Stimulated activated CD4-positive, alpha-beta T cell treated with anti-CD3 and anti-CD28 coated beads, Interleukin-4, amount 100 ng/mL, for 1 hour (primary cell): Measurements from ENCODE around the gene ADORA3.

ENCODE experiments used
- DNase-seq: peaks from one replicate; pipeline ENCODE4 v3.0.0-alpha.2; 2020

ADORA3 gene

GRCh38 chr1:111507411-111508201 is 4.2 kb upstream of the ADORA3 start:
- peak; percentile 44 for DNase-seq

DNA sequence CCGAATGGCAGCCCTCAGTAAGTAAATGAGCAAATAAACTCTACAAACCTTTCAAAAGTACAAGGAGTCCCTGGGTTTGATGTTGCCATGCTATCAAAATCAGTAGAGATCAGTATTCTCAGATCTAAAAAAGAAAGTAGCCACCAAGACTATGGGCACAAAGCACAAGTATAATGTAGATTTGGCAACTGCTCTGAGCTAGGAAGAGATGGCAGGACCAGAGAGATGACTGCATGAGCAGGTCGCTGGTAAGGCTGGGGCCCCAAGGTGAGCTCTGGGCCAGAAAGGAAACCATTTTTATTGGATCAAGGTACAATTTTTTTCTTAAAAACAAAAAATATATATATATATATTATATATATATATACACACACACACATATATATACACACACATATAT is 3.1 kb upstream of the ADORA3 start:
- DNase-seq: no peak

DNA sequence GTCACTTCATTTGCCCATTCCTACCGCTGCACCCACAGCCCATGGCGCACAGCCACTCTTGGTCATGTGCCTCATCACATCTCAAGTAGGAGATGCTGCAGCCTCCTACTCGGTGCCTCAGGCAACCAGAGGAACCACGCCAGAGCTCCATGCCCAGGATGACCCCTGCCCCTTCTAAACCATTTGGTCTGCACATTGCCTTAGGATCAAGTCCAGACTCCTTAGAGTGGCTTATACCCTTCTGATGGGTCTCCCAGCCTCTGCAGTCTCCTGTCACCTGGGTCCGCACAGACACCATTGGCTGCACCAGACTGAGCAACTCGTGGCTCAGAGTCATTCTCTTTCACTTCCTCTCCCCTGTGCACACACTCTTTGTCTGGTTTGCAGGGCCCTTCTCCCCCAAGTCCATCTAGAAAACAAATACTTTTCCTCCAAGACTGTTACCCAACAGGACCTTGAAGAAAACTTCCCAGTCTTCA is 2.2 kb upstream of the ADORA3 start:
- peak; percentile 14 for DNase-seq

DNA sequence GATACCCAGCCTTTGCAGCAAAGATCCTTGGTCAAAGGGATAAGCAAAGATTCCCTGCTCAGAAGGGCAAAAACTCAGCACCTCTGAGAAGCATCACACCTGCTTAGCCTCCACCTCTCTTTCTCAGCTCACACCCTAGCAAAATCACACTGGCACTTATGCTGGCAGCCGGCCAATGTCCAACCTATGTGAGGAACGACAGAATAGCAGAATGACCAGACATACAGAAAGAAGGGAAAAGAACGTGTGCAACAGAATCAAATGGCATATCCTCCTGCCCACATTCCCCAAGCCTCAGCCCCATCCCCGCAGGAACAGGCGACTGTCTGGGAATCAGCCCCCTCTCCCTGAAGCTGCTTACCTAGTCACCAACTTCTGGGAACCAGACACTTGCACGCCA is 664 bp upstream of the ADORA3 start:
- no peak for DNase-seq

DNA sequence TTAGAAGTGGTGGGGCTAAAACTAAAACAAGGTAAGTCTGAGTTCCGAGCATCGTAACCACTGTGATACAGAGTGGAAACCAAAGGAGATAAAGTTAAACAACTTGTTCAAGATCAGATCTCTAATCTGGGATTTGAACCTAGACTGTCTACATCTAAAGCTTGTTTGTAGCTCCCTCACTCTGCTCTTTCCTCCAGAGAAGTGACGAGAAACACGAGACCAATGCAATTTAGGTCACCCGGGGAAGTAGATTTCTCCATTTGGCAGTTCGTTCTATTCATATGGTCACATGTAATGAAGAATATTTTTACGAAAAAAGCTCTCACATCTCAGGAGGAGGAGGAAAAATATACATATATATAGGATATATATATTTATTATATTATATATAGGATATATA is 1.8 kb downstream of the ADORA3 start:
- no peak for DNase-seq

- no peak for DNase-seq
Observed at GRCh38 chr1:111499026-111499785, 4.2 kb downstream of the ADORA3 start.

- no peak for DNase-seq
Observed at GRCh38 chr1:111497592-111497991, 5.8 kb downstream of the ADORA3 start.

- no peak for DNase-seq
Observed at GRCh38 chr1:111496398-111496797, 7.0 kb downstream of the ADORA3 start.

- no peak for DNase-seq
Observed at GRCh38 chr1:111491070-111491469, 12.4 kb downstream of the ADORA3 start.

- DNase-seq: no peak
Observed at GRCh38 chr1:111490220-111490619, 13.2 kb downstream of the ADORA3 start.

GRCh38 chr1:111489604-111490003 is 13.8 kb downstream of the ADORA3 start:
- no peak for DNase-seq

GRCh38 chr1:111488669-111489068 is 14.8 kb downstream of the ADORA3 start:
- no peak for DNase-seq

- no peak for DNase-seq
Observed at GRCh38 chr1:111487133-111487532, 16.3 kb downstream of the ADORA3 start.

GRCh38 chr1:111486431-111486830 is 17.0 kb downstream of the ADORA3 start:
- DNase-seq: no peak

DNA sequence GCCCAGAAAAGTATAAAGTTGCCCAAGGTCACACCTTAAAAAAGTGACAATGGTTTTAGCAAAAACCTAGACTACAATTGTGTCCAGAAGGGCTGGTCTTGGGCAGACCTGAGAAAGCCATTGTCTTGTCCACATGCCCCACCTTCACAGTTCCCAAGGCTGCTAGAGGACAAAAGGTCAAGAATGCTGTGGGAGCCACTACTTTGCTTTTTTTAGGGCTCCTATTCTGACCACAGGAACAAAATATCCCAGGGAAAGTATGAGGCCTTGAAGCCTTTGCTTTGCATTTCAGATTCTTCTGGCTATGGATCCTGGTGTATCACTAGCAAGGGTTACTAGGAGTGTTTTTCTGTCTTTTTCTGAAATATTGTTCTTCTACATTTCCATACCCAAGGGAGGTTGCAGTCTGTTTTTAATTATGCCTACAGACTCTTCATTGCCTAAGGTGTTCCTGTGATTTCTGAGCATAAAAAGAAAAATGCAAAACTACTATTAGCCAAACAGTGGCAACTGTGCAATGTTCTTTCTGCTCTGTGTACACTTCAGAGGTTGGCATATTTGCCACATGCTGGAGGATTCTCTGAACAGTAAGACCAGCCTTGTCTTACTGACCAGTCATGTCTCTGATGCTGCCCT is 18.9 kb downstream of the ADORA3 start:
- no peak for DNase-seq

DNA sequence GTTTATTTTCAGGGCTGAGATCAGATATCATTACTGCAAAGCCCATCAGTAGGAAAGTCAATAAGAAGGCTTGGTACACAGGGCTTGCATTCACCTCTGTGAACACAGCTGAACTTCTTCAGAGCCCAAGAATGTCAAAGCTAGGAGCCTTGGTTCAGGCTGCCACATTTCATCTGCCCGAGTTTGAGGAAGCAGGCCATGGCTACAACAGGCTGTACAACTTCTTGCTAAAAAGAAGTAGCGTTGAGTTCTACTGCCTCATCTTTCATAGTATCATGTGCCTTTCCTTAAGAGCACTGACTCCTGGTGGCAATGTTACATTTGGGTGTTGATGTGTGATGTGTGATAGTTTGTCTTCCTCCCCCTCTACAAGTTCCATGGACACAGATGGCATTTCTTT is 19.6 kb downstream of the ADORA3 start:
- DNase-seq: no peak

GRCh38 chr1:111483166-111483565 is 20.3 kb downstream of the ADORA3 start:
- DNase-seq: no peak

- peak; percentile 61 for DNase-seq
Observed at GRCh38 chr1:111481387-111482221, 21.8 kb downstream of the ADORA3 start.

DNA sequence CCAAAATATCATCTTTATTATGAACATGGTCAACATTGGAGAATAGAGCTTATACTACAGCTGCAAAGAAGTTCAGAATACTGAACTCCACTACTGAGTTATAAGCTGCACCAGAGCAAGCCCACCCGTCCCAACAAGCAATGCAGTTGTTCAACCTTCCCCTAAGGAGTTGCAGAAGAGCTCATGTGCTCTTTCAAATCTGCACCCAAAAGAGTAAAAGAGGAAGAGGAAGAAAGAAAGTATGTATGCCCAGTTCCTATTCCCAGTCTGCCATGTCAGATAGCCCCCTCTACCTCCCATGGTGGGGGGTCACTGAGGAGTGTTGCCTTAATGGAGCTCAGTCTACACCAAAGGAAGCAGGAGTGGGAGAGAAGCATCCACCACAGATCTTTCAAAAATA is 22.8 kb downstream of the ADORA3 start:
- DNase-seq: no peak

DNA sequence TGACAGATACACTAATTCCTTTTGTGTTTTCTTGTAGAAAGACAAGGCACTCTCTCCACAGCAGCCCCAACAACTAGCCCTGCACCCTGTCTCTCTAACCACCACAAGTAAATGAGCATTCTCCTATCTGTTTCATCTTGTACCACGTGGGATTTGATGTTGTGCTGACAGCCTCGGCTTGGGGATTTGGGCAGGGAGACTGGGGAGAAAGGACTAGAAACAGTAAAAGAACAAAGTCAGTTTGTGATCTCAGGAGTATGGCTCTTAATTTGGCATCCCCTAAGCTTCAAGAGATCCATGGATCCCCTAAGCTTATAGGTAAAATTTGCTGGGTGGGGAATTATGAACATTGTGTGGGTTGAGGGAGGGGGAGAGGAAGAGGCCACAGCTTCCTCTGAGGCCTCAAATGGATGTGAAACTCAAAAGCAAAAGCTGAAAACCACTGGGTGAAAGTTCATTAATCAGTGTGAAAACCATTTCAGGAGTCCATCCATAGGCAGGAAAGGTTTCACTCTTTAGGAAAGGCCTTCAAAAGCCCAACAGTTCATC is 26.6 kb downstream of the ADORA3 start:
- DNase-seq: peak; percentile 11

- no peak for DNase-seq
Observed at GRCh38 chr1:111476214-111476613, 27.2 kb downstream of the ADORA3 start.

DNA sequence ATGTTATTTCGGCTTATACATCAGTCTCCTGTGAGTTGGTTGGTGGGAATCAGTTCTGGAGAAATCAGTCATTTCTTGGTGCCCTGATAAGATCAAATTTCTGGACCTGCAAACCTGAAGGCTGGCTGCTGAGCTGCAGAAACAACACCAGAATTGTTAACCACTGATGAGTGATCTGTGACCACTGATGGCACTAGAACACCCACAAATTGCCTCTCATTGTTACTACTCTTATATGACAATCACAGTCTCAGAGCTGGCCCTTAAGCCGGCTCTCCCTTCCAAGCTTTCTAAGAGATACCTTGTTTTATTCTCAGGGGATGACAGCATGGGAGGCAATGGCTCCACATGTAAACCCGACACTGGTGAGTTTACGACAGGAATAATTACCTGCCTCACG is 27.7 kb downstream of the ADORA3 start:
- DNase-seq: no peak

DNA sequence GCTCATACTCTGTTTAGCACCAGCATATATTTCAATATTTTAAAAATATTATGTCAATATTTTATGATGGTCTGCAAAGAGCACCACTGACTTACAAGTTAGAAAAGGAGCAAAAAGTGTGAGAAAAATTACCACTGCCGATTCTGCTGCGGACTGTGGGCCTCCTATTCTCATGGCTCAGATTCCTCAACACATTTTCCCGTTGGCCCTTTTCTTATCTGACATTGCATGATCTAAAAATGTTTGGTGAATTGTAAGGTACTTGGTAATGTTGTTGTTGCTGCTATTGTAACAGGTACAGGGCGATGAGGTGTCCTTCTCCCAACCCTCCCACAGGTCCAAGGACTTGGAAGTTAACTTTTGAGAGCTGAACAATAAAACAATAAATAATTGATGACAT is 28.9 kb downstream of the ADORA3 start:
- DNase-seq: no peak
